Muscle of back (tissue), 11 donors: ENCODE measurements around the gene NFKBIL1. TPM values are rescaled to one million over a fixed set of nuclear protein-coding genes. Genes with fewer than 3 reads are reported as not detected.

Experiments
- DNase-seq, 3 donors: peaks; one replicate each; pipeline versions ENCODE4 v3.0.0 to v3.0.0-alpha.2; 2013
- polyA plus RNA-seq, 10 donors: library from polyadenylated mRNA; unstranded; fragments of 120-200 nt; gene quantifications; one replicate each; pipeline ENCODE4 v1.2.1, GENCODE V29; 2013; ENCODE audit not compliant: insufficient read length in 10 of 10

The NFKBIL1 gene
- polyA plus RNA-seq, 10 donors = 11.3 to 17.7 (median 14.4) TPM

DNA sequence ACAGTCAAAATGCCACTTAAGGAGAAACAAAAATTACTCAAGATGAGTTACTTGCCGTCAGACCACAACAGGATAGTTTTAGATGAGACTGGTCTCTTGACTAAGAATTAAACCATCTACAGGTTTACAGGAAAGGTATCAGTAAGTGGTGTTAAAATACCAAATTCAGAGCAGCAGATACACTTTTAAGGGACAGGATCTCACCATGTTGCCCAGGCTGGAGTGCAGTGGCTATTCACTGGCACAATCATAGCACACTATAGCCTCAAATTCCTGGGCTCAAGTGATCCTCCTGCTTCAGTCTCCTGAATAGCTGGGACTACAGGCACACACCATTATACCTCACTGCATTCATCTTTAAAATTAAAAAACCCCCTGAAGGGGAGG is 14.0 kb upstream of the NFKBIL1 start:
- no peak for DNase-seq

DNA sequence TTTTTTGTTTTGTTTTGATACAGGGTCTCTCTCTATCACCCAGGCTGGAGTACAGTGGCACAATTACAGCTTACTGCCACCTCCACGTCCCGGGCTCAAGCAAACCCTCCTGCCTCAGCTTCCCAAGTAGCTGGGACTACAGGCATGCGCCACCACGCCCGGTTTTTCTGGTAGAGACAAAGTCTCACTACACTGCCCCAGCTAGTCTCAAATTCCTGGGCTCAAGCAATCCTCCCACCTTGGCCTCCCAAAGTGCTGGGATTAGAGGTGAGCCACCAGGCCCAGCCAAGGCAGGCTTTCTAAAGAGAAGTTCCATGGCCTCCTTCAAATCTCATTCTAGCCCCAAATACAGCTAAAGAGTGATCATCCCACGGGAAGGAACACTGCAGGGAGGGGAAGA is 13.4 kb upstream of the NFKBIL1 start:
- no peak for DNase-seq

DNA sequence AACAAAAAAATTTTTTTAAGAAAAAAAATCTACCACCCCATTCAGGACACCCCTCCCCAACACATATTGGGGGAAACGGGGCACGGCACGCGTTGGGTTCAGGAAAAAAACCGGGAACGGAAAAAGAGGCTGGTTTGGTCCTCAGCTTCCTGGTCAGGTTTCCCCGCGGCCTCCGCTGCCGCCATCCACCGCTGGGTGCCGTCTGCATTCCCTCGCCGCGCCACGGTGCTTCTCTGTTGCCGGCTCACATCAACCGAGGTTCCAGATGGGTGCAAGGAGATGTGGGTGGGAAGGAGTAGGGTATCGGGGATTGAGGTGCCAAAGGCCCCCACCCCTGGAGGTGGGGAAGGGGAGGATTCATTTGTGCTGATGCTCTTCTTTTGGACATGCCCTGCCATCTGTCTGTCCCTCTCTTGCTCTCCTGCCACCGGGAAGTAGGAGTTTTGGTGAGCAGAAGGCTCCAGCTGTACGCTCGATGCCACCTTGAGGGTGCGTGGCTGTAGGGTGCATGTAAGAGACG is 12.8 kb upstream of the NFKBIL1 start:
- no peak for DNase-seq

DNA sequence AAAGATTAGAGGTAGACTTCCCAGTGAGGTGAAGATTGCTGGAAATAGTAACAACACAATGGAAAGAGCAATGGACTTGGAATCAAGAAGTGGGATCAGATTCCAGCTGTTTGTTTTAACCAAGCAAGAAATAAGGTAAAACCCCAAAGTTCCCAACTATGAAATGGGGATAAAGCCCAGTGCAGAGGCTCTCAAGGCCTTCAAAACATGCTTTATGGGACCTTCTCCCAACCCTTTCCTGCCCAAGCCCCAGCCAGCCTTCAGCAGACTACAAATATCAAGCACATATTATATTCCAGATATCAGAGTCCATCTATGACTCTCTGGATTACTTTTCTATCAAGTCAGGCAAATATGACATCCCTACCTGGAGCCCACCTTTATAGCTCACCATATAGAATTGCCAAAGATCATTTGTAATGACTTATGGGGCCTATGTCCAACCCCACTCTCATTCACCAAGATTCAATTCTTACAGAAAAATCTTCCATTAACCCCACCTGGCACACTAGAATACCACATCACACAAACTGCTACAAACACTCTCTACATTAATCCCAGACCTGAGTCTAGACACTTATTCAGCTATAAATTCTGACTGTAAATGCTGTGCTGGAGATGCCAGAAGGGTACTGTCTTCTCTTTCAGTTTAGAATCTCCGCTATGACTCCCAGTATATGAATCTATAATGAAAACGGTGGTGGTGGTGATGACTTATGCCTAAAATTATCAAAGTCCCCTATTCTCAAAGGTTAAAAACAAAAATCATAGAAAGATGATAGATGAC is 11.7 kb upstream of the NFKBIL1 start:
- DNase-seq = no peak

DNA sequence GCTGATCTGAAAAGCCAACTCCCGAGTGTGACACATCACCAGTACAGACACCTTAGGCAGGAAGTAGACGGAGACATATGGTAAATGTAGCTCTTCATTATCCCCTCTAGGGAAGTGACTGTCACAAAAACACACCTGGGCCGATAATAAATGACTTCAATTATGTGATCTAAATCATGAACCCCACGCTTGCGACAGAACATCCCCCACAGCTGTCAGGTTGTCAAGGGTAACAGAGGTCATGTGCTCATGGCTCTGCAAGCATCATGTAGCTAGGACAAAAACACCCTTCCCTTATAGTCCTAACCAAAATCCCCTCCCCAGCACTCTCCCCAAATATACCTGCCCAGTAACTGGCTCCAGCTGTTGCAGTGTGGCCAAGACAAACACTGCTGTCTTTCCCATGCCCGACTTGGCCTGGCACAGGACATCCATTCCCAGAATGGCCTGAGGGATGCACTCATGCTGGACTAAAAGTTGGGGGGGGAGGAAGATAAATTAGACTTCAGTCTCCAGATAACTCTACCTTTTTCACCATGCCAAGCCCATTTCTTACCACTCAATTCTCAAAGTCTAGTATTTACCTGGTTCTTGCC is 8.5 kb upstream of the NFKBIL1 start:
- no peak for DNase-seq

DNA sequence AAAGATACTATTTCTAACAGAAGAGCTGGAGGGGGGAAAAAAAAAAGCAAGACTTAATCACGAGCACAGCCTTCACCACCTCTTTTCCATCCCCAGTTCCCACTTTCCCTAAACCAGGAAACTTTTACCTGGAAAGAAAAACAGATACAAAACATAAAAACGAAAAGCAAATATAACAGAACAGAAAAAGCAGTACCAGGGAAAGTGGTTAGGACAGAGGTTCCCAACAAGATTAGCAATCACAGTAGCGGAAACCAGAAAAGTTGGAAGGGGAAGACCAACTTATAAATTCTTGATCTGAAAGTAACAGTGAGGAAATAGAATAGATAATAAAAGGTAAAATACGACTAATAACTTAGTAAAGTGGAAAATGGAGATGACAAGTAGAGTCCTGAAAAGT is 6.8 kb upstream of the NFKBIL1 start:
- no peak for DNase-seq

DNA sequence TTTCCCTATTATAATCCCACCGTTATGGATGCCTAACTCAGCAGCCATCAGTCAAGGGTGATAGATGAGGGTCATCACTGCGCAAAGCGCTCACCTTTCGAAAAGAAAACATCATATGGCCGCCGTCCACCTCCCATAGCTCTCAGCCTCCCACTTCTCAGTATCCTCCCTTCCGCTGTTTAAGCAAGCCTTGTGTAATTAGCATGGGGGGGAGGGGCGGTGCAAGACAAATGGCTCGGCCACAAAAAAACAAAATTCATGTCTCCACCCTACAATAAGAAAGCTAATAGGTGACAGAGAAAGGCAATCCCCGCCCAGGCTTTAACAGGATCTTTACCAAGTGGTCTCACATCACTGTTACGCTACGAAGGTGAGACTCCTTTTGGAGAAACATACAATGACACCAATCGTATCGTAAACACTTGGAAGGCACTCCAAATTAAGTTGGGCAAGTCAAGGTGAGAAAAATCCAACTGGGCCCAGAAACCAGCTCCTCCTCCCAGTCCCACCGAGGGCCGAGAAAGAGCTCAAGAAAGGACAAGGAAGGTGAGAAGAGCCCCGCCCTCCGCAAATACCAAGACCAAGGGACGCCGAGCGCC is 6.2 kb upstream of the NFKBIL1 start:
- peak in 1 of 3 donors; percentile 51 for DNase-seq

DNA sequence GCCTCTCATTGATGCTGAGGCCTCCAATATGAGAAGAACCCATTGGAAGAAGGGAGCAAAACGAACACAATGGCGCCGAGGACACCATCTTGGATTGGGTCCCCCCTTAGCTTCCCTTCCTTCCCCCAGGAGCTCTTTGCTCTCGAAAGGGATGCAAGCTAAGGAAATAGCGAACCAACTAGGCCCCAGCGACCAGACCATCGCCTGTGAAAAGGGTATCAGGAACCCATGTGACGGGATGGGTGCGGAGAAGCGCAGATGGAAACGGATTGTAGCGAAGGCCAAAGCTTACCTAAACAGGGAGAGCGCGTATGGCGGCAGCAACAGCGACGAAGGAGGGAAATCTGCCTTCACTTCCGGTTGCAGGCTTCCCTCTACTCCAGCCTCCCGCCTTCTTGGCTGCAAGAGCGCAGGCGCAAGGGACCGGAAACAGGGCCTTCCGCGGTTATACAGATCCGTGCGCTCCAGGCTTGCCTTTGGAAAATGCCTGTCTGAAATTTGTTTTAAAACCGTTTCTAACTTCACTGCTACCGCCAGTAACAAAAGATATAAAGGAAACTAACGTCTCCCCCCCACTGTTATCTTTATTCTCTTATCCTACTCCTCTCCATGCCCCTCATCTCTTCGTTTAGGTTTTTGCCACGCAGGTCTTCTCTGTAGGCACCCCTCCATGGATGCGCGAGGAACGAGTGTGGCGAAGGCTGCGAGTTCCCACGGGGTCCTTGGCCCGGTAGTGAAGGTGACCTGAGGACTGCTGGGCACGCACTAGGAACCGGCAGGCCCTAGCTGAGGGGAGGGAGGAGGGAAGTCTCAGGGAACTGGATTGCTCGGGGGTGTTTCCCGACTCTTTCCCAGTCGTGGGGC is 5.5 kb upstream of the NFKBIL1 start, which contains the start of gene DDX39B:
Gene DDX39B (minus strand): TSS at position 346 of the 864 bp plus-strand sequence. CDS start 1,471 bp downstream, outside the sequence.
- peak; percentile 98 to 99 (median 98) for DNase-seq

DNA sequence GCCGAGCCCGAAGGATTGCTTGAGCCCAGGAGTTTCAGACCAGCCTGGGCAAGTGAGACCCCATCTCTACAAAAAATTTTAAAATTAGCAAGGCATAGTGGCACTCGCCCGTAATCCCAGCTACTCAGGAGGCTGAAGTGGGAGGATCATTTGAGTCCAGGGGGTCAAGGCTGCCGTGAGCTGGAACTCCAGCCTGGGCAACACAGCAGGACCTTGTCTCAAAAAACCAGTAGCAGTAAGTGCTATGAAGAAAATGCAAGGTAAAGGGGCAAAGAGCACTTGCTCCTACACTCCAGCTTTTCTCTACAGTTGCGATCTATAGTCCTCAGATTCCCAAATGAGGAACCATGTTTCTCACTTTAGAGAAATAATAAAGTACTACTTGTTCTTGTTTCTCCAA is 3.8 kb upstream of the NFKBIL1 start:
- DNase-seq = no peak

DNA sequence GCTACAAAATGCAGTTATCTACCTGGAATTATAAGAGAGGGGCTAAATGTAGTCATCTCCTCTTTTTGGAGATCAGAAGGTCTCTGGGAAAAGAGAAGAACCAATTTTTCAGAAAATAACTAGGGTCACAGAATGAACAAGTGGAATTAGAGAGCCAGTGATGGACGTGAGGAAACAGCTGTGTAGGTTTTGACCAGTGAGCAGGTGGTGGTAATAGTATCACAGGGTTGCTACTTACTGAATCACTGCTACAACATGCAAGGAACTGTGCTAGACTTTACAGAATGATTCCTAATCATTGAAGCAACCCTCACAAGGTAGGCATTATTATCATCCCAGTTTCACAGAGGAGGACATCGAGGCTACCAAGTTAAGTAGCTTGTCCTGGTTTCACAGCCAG is 2.7 kb upstream of the NFKBIL1 start:
- DNase-seq = no peak

DNA sequence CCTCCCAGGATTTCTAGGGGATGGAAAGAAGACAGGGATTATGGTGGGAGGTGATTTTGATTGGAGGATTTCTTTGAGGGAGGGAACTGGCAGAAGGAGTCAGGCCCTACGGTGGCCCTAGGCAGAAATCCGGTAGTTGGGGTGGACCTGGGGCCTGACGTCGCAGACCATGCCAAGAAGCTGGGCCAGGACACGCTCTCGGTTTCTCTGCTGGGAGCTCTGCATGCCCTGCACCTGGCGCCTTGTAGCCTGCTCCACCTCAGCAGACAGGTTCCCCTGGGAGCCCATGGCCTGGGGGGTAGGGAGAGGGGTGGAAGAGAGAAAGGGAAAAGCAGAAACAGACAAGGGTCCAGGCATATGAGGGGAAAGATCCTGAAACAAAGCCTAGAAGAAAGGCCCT is 2.1 kb upstream of the NFKBIL1 start:
- no peak for DNase-seq

DNA sequence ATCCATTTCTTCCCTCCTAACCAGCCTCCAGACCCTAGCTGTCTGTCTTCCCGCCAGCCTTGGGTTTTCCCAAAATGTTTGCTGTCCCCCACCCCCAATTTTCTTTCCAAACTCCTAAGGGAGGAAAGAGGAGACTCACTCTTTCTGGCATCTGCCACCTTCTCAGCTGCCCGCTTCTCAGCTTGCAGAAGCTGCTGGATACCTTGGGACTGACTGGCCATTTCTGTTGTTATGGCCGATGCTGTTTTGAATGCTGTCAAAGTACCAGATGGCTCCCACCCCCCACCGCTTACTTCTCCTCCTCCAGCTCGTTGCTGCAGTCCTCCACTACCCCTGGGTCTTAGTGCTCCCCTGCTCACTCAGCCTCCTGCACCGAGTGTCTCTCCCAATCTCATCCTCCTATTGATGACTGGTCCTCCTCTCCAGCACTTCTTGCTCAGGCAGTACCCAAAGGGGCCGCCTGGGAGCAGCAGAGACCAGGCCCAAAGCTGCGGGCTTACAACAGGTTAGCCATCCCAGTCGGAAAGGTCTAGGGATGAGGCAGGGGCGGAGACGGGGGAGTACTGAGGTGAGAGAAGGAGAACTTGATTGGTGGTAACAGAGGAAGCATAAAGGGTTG is 960 bp upstream of the NFKBIL1 start, which contains the start of gene ATP6V1G2:
Gene ATP6V1G2 (minus strand): TSS at position 270 of the 619 bp plus-strand sequence. CDS start 49 bp downstream, at position 221.
- DNase-seq = peak; percentile 89 to 96 (median 90)

DNA sequence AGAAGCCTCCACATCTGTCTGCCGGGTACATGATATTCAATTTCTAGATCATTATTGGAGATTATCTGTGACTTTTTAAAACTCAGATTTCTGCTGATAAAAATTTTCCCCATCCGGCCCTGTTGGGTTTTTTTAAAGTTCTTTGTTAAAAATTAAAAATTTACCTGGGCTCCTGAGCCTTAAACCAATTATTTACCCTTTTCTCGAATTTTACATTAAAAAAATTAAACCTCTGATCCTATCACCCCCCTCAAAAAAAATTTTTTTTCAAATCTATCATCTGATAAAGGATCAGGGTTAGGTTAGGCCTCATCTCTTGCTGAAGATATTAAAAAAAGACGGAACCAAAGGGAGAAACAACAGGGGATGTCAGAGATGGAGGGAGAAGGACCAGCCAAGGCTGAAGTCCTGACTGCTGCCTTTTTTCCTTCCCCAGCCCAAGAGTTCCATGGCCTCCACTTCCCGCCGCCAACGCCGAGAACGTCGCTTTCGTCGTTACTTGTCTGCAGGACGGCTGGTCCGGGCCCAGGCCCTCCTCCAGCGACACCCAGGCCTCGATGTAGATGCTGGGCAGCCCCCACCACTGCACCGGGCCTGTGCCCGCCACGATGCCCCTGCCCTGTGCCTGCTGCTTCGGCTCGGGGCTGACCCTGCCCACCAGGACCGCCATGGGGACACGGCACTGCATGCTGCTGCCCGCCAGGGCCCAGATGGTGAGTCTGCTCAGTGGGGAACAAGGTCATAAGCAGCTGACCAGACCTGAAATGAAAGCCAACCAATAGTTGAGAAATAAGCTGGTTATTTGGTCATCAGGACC is 527 bp downstream of the NFKBIL1 start:
- no peak for DNase-seq

DNA sequence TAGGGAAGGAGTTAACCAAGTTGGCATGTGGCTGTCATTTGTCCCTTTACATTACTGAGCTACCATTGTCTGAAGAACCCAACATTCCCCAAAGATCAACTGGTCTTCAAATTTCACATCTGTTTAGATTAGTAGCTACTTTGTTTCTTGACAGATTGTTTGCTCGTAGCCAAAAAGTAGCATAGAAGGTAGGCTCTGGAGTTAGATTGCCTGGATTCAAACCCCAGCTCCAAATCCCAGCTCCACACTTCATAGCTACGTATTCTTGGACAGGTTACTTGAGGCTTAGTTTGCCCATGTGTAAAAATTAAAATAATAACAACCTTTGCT is 1.1 kb downstream of the NFKBIL1 start:
- no peak for DNase-seq

DNA sequence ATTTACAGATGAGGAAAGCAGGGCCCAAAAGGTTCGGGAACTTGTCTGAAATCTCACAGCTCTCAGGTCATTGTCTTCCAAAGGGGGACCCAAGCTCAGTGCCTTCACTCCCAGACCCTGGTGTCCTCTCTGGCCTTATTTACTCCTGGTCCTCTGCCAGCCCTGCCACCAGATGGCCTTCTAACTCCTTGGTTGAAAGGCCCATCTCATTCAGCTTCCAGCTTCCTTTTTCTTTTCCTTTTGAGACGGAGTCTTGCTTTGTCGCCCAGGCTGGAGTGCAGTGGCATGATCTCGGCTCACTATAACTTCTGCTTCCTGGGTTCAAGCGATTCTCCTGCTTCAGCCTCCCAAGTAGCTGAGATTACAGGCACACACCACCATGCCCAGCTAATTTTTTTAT is 4.0 kb downstream of the NFKBIL1 start:
- DNase-seq = peak in 2 of 3 donors; percentile 37 to 44

DNA sequence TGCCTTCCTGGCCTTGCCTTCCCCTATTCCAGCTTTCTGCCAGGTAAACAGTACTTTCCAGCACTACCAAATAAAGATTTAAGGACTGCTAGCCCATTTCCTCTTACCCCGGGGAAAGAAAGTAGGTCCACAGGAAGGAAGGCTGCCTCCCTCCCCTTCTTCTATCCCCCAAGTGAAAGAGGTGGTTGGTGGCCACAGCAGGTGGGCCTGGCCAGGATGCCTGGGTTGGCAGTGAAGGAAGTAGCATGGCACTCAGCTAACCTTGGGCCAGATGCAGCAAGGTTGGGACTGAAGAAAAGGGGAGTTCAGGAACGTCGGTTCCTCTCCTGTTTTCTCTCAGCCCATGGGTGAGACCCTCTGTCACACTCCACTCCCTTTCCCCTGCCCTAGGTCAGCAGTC is 8.9 kb downstream of the NFKBIL1 start:
- DNase-seq = no peak

DNA sequence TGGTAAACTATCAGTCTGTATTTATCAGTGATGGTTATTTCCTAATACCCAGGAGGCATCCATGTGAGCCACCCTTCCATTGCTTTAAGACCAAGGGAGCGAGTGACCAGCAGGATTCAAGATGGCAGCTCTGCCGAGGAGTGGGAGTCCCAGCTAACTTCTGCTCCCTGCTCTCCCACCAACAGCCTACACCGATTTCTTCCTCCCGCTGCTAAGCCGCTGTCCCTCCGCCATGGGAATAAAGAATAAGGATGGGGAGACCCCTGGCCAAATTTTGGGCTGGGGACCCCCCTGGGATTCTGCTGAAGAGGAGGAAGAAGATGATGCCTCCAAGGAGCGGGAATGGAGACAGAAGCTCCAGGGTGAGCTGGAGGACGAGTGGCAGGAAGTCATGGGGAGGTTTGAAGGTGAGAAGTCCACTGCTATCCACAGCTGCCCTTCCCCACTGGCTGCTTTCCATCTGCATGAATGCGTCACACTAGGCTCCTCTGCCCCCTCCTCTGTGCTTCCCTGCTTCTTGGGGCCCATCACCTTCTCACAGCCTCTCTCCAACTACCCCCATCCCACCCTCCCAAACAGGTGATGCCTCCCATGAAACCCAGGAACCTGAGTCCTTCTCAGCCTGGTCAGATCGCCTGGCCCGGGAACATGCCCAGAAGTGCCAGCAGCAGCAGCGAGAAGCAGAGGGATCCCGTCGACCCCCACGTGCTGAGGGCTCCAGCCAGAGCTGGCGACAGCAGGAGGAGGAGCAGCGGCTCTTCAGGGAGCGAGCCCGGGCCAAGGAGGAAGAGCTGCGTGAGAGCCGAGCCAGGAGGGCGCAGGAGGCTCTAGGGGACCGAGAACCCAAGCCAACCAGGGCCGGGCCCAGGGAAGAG is 10.3 kb downstream of the NFKBIL1 start:
- DNase-seq = no peak

DNA sequence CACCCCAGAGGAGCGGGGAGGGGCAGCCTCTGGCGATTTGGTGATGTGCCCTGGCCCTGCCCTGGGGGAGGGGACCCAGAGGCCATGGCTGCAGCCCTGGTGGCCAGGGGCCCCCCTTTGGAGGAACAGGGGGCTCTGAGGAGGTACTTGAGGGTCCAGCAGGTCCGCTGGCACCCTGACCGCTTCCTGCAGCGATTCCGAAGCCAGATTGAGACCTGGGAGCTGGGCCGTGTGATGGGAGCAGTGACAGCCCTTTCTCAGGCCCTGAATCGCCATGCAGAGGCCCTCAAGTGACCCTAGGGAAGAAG is 10.9 kb downstream of the NFKBIL1 start:
- no peak for DNase-seq

DNA sequence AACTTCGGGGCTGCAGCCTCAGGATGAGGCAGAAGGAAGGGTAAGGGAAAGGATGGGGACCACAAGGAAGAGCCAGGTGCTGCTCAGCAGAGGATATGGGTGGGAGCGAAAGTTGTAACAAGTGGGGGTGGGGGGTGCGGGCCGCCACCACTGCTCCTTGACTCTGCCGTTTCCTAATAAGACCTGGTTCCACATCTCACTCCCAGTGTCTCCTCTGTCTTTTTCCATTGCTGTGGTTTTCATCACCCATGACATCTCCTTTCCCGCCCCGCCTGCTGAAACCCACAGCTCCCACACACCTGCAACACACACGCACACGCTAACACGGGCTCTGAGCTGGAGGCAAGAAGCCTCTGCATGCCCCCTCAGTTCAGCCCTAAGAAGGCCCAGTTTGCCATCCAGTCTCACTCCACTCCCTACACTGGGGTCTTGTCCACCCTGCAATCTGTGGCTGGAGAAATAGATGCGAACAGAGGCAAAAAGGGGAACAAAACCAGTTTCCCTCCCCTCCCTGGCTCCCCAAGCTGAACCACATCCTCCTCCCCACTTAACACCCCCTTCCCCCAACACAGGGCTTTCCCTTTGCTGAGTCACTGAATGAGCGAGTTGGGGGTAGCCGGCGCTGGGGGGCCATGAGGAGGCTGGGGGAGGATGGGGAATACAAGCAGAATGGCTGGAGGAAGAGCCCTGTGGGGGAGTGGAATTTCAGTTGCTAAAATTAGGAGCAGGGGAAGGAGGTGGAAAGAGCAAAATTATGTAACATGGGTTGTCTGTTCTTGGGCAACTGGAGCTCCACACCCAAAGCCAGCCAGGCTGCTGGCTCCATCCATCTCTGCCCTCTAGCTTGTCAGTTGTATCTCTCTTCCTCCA is 11.5 kb downstream of the NFKBIL1 start:
- DNase-seq = peak in 1 of 3 donors; percentile 46
